Neural progenitor cell (in vitro differentiated cells): Measurements from ENCODE around the gene ELMOD1. TPM values are rescaled to one million over a fixed set of nuclear protein-coding genes. Genes with fewer than 3 reads are reported as not detected.

Experiments used
- DNase-seq: peaks from one replicate; pipeline ENCODE4 v3.0.0-alpha.2; 2016; ENCODE audit warnings: low spot score
- H2AFZ ChIP-seq: fragments of 200-600 bp; sonication (generic); replicated peaks from 2 replicates; pipeline ENCODE4 v1.6.1; 2016; ENCODE audit warnings: antibody characterized with exemption
- H3F3A ChIP-seq: fragments of 200-600 bp; sonication (generic); 2 replicates; pipeline ENCODE4 v1.6.1; 2016; ENCODE audit warnings: antibody characterized with exemption, low read depth
- H3K27ac ChIP-seq: fragments of 200-600 bp; sonication (generic); 2 replicates; pipeline ENCODE4 v1.5.1; 2016; ENCODE audit warnings: mild to moderate bottlenecking
- H3K27me3 ChIP-seq: fragments of 200-600 bp; sonication (generic); 2 replicates; pipeline ENCODE4 v1.6.1; 2016; ENCODE audit warnings: mild to moderate bottlenecking, moderate library complexity
- H3K36me3 ChIP-seq: fragments of 200-600 bp; sonication (generic); 2 replicates; pipeline ENCODE4 v1.5.1; 2016
- H3K4me1 ChIP-seq: fragments of 200-600 bp; sonication (generic); 2 replicates; pipeline ENCODE4 v1.6.1; 2016; ENCODE audit warnings: mixed run types
- H3K4me2 ChIP-seq: fragments of 200-600 bp; sonication (generic); 2 replicates; pipeline ENCODE4 v1.6.1; 2016
- H3K4me3 ChIP-seq: fragments of 200-600 bp; sonication (generic); 2 replicates; pipeline ENCODE4 v1.5.1; 2016
- H3K79me2 ChIP-seq: fragments of 200-600 bp; sonication (generic); 2 replicates; pipeline ENCODE4 v1.6.1; 2016; ENCODE audit warnings: low read depth
- H3K9ac ChIP-seq: fragments of 200-600 bp; sonication (generic); 2 replicates; pipeline ENCODE4 v1.6.1; 2016
- H3K9me3 ChIP-seq: fragments of 200-600 bp; sonication (generic); 2 replicates; pipeline ENCODE4 v1.5.1; 2016; ENCODE audit warnings: low read depth
- H4K20me1 ChIP-seq: fragments of 200-600 bp; sonication (generic); 2 replicates; pipeline ENCODE4 v1.6.1; 2016; ENCODE audit warnings: low read depth
- H3K27ac Mint-ChIP-seq: 3 replicates; pipeline ENCODE4 v1.8.0; 2021; ENCODE audit warnings: mixed read lengths
- H3K27me3 Mint-ChIP-seq: 2 replicates; pipeline ENCODE4 v1.8.0; 2022; ENCODE audit warnings: low read depth, mild to moderate bottlenecking, inconsistent platforms, moderate library complexity, mixed read lengths; ENCODE audit not compliant: insufficient read depth
- H3K36me3 Mint-ChIP-seq: 3 replicates; pipeline ENCODE4 v1.8.0; 2021; ENCODE audit warnings: mixed read lengths
- H3K4me1 Mint-ChIP-seq: 3 replicates; pipeline ENCODE4 v1.8.0; 2021; ENCODE audit warnings: mixed read lengths
- H3K4me3 Mint-ChIP-seq: 3 replicates; pipeline ENCODE4 v1.8.0; 2021; ENCODE audit warnings: mild to moderate bottlenecking, moderate library complexity, mixed read lengths
- H3K9me3 Mint-ChIP-seq: 3 replicates; pipeline ENCODE4 v1.8.0; 2020; ENCODE audit warnings: mixed read lengths
- EZH2 ChIP-seq: fragments of 200-600 bp; sonication (generic); IDR thresholded peaks from 2 replicates; pipeline ENCODE4 v1.6.1; 2017; ENCODE audit warnings: antibody characterized with exemption, mild to moderate bottlenecking, moderate library complexity
- EZH2phosphoT487 ChIP-seq: fragments of 200-600 bp; sonication (generic); IDR thresholded peaks from 2 replicates; pipeline ENCODE4 v1.6.1; 2017; ENCODE audit warnings: antibody characterized with exemption
- total RNA-seq: library from RNA; depleted of rRNA; stranded (reverse); fragments of >200 nt; gene quantifications from 2 replicates; pipeline ENCODE4 v1.2.3, GENCODE V29; 2015; ENCODE audit warnings: low replicate concordance
- TF ChIP-seq, protein P1 (sequence below): fragments of 200-600 bp; sonication (generic); IDR thresholded peaks from 2 replicates; pipeline ENCODE4 v1.5.1; 2017; ENCODE audit warnings: antibody characterized with exemption, mild to moderate bottlenecking

The ELMOD1 gene
- total RNA-seq = 0.19 TPM in 1 of 2 replicates, not detected in the other

DNA sequence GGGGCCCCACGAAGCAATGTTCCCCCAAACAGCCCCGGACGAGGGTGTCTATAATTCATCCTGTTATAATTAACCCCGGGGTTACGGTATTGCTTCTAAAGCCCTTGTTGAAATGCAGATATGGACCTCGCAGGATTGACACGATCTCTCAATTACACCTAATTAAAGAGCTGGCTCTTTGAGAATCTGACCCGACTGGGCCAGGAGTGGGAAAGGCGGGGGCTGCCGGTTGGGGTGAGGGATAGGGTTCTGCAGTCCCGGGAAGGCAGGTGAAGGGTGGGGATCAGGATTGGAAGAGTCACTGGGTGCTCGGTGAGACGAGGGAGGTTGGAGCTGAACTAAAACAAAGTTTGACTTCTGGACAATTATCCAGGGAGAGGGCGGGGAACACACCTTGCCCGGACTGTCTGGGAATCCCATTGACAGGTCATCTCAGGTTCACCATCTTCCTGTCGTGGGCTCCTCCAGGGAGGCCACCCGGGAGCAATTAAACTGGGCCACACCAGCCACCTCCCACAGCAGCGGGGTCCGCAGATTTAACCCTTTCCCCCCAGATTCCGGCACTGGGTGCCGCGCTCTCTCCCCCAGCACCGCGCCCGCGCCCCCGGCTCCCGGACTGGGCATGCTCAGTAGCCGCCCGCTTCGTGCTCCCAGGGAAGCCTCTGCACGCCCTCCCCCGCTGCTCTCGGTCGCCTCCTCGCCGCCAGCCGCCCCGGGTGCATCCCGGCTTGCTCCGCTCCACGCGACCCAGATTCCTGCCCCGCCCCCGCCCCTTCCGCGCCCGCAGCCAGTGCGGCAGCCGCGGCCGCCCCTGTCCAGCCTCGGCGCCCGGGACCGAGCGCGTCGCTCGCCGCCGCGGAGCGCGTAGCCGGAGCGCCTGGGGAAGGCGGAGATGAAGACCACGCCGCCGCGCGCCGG lies at the start of gene ELMOD1:
ELMOD1 (plus strand) TSS at position 688 of the 918 bp plus-strand sequence. CDS start 27,043 bp downstream, outside the sequence.
- Histone ChIP-seq H3K4me3 (peak within 1 kb of the TSS; percentile 75), H3K9ac (no peak within 1 kb of the TSS), H3K36me3 (no peaks in the 10 kb centered on the region), H3K79me2 (no peaks in the 10 kb centered on the region), H3F3A (peaks cover 22% of the 10 kb centered on the region), H3K9me3 (no peaks in the 10 kb centered on the region), H3K4me1 (peaks cover 4% of the 10 kb centered on the region), H3K4me2 (peak within 1 kb of the TSS; percentile 91), H3K27me3 (peaks cover 99% of the 10 kb centered on the region), H2AFZ (peak within 1 kb of the TSS; percentile 88), H3K27ac (no peak within 1 kb of the TSS), H4K20me1 (peaks cover 36% of the 10 kb centered on the region)
- Mint-ChIP-seq H3K27ac (no peak within 1 kb of the TSS), H3K9me3 (no peaks in the 10 kb centered on the region), H3K27me3 (peaks cover 57% of the 10 kb centered on the region), H3K4me1 (peaks cover 28% of the 10 kb centered on the region), H3K36me3 (no peaks in the 10 kb centered on the region), H3K4me3 (peak within 1 kb of the TSS; percentile 94)
- peak; percentile 85 for DNase-seq
- TF ChIP-seq EZH2 (peak; percentile 63), EZH2phosphoT487 (no peak)

DNA sequence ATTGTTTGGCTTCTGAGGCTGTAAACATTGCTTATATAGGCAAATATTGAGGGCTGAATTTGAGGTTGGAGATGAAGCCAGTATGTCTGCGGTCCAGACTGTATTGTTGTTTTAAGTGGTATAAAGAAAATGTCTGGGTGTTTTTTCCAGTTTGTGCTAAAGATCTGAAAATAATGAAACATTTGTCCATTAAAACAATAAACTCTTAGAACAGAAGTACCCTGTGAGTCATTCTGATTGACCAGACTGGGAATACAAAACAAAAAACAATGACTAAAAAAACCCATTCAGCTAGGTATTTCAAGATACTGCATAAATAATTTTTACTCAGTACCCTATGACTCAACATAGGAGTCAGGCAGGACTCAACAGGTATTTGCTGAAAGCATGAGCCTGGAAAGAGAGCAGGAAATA lies 45.8 kb upstream of the ELMOD1 start:
- peaks cover 3% of the 10 kb centered on the region for H3F3A ChIP-seq
- no peaks in the 10 kb centered on the region for H3K27me3 ChIP-seq
- no peaks in the 10 kb centered on the region for H3K27me3 Mint-ChIP-seq
- H3K4me3 ChIP-seq = no peak overlapping the region
- H3K4me1 Mint-ChIP-seq = no peaks in the 10 kb centered on the region
- H3K4me1 ChIP-seq = no peaks in the 10 kb centered on the region
- no peak overlapping the region for H2AFZ ChIP-seq
- H4K20me1 ChIP-seq = no peaks in the 10 kb centered on the region
- no peaks in the 10 kb centered on the region for H3K9me3 Mint-ChIP-seq
- no peak overlapping the region for H3K9ac ChIP-seq
- no peaks in the 10 kb centered on the region for H3K79me2 ChIP-seq
- H3K9me3 ChIP-seq = no peaks in the 10 kb centered on the region
- H3K27ac Mint-ChIP-seq = no peak overlapping the region
- H3K4me3 Mint-ChIP-seq = no peak overlapping the region
- no peak for DNase-seq
- no peak overlapping the region for H3K27ac ChIP-seq
- no peaks in the 10 kb centered on the region for H3K36me3 ChIP-seq
- no peaks in the 10 kb centered on the region for H3K36me3 Mint-ChIP-seq
- no peak for TF ChIP-seq EZH2
- TF ChIP-seq, protein P1, sequence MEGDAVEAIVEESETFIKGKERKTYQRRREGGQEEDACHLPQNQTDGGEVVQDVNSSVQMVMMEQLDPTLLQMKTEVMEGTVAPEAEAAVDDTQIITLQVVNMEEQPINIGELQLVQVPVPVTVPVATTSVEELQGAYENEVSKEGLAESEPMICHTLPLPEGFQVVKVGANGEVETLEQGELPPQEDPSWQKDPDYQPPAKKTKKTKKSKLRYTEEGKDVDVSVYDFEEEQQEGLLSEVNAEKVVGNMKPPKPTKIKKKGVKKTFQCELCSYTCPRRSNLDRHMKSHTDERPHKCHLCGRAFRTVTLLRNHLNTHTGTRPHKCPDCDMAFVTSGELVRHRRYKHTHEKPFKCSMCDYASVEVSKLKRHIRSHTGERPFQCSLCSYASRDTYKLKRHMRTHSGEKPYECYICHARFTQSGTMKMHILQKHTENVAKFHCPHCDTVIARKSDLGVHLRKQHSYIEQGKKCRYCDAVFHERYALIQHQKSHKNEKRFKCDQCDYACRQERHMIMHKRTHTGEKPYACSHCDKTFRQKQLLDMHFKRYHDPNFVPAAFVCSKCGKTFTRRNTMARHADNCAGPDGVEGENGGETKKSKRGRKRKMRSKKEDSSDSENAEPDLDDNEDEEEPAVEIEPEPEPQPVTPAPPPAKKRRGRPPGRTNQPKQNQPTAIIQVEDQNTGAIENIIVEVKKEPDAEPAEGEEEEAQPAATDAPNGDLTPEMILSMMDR = no peak
- no peak for TF ChIP-seq EZH2phosphoT487
- no peak overlapping the region for H3K4me2 ChIP-seq

DNA sequence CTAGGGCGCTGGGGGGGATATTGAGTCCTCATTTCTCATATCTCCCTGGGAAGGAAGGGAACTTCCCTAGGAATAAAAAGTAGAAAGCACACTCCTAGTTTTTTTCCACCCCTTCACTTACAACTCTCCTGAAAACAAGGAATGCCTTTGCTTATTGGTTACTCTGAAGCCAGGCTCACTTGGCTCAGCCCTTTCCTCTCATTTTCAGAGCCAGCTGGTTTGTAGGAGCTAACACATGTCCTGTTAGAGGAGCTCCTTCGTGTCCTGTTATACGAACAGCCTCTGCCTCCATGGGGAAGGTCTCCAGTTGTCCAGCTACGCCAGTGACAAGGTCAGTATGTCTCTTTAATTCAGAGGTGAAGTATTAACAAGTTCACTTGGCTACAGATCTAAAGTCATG lies 43.0 kb upstream of the ELMOD1 start:
- TF ChIP-seq EZH2 = no peak
- TF ChIP-seq, protein P1 = no peak
- TF ChIP-seq EZH2phosphoT487 = no peak
- Mint-ChIP-seq H3K36me3 (peaks cover 4% of the 10 kb centered on the region), H3K27ac (no peak overlapping the region), H3K27me3 (no peaks in the 10 kb centered on the region), H3K4me3 (no peak overlapping the region), H3K9me3 (no peaks in the 10 kb centered on the region), H3K4me1 (no peaks in the 10 kb centered on the region)
- H3K4me3 ChIP-seq = no peak overlapping the region
- H3F3A ChIP-seq = peaks cover 5% of the 10 kb centered on the region
- H3K27me3 ChIP-seq = no peaks in the 10 kb centered on the region
- no peak overlapping the region for H2AFZ ChIP-seq
- H3K36me3 ChIP-seq = no peaks in the 10 kb centered on the region
- no peaks in the 10 kb centered on the region for H3K79me2 ChIP-seq
- H3K27ac ChIP-seq = no peak overlapping the region
- no peak overlapping the region for H3K4me2 ChIP-seq
- no peaks in the 10 kb centered on the region for H3K4me1 ChIP-seq
- no peaks in the 10 kb centered on the region for H3K9me3 ChIP-seq
- DNase-seq = no peak
- no peaks in the 10 kb centered on the region for H4K20me1 ChIP-seq
- no peak overlapping the region for H3K9ac ChIP-seq
